HepG2 (cell line): ENCODE measurements around the gene DENND4C. TPM values are rescaled to one million over a fixed set of nuclear protein-coding genes. Genes with fewer than 3 reads are reported as not detected.

Source experiments
- ATAC-seq: fragments of 200-7000 bp; cut with Tn5 transposase; 3 replicates; pipeline ENCODE4 v1.9.1; 2020; ENCODE audit warnings: mild to moderate bottlenecking, moderate library complexity
- BruUV-seq: library from RNA; stranded (reverse); fragments of 400-500 nt; replicated peaks from 2 replicates; lab custom pipeline; 2021; lab: Mats Ljungman, UMichigan
- CTCF ChIA-PET: fragments of 300-600 bp; formaldehyde crosslinking; extraction: SDS; loops from one replicate; lab custom pipeline; 2021; ENCODE audit warnings: low total read pairs, inconsistent platforms, low intra/inter-chr PET ratio; lab: Yijun Ruan, JAX
- POLR2A ChIA-PET: fragments of 350-600 bp; sonication (Branson Sonifier 250); formaldehyde crosslinking; loops from one replicate; lab custom pipeline; 2020; ENCODE audit warnings: antibody characterized with exemption, inconsistent platforms; lab: Yijun Ruan, JAX
- DNase-seq: peaks from one replicate; pipeline ENCODE4 v3.0.0-alpha.2; 2015; ENCODE audit warnings: low spot score
- FAIRE-seq: peaks from 3 replicates; lab custom pipeline; 2011; peaks lifted over from hg19 to GRCh38; lab: Jason Lieb, UNC
- H2AFZ ChIP-seq: one replicate; pipeline ENCODE4 v1.6.1; 2011; ENCODE audit warnings: low read length, inconsistent platforms
- H3K27ac ChIP-seq: fragments of 300-600 bp; 3 replicates; pipeline ENCODE4 v1.8.0; 2011; ENCODE audit warnings: mixed run types, mild to moderate bottlenecking, mixed read lengths, low read length, inconsistent platforms; ENCODE audit not compliant: insufficient read depth; ENCODE audit errors: extremely low read length
- H3K27me3 ChIP-seq, 2 experiments: fragments of 200-600 bp in 1 of 2; 2 replicates in 1 of 2; 3 replicates in 1 of 2; pipeline versions ENCODE4 v1.6.0 to v1.8.0; 2011; ENCODE audit warnings: low read length in 2 of 2, mild to moderate bottlenecking in 2 of 2, moderate library complexity in 2 of 2, inconsistent platforms in 1 of 2; ENCODE audit not compliant: insufficient read depth in 2 of 2, control insufficient read depth in 1 of 2
- H3K36me3 ChIP-seq, 2 experiments: fragments of 200-600 bp in 1 of 2; replicated peaks in 1 of 2; 2 replicates in 1 of 2; 3 replicates in 1 of 2; pipeline versions ENCODE4 v1.5.1 to v1.8.0; 2011; ENCODE audit warnings: low read length in 2 of 2, inconsistent platforms in 1 of 2; ENCODE audit not compliant: insufficient read depth in 2 of 2, control insufficient read depth in 1 of 2
- H3K4me1 ChIP-seq: 2 replicates; pipeline ENCODE4 v1.5.1; 2012; ENCODE audit warnings: low read length, inconsistent platforms; ENCODE audit not compliant: insufficient read depth
- H3K4me2 ChIP-seq: 2 replicates; pipeline ENCODE4 v1.6.0; 2011; ENCODE audit warnings: low read depth, low read length, inconsistent platforms
- H3K4me3 ChIP-seq, 3 experiments: fragments of 200-600 bp in 1 of 3; sonication (generic), shearing (Covaris generic) in 1 of 3; replicated peaks in 1 of 3; 2 replicates each; pipeline ENCODE4 v1.5.1; 2011 to 2016; ENCODE audit warnings: low read length in 3 of 3, inconsistent platforms in 2 of 3, low read depth in 2 of 3, mild to moderate bottlenecking in 2 of 3, control low read depth in 1 of 3, mixed read lengths in 1 of 3; ENCODE audit not compliant: insufficient read depth in 1 of 3
- H3K79me2 ChIP-seq: one replicate; pipeline ENCODE4 v1.6.1; 2011; ENCODE audit warnings: low read length, inconsistent platforms; ENCODE audit not compliant: insufficient read depth
- H3K9ac ChIP-seq: 2 replicates; pipeline ENCODE4 v1.6.0; 2011; ENCODE audit warnings: mild to moderate bottlenecking, low read depth, low read length, inconsistent platforms; ENCODE audit not compliant: insufficient read depth
- H3K9me3 ChIP-seq: 2 replicates; pipeline ENCODE4 v1.5.1; 2012; ENCODE audit warnings: mild to moderate bottlenecking, low read length
- H4K20me1 ChIP-seq: 2 replicates; pipeline ENCODE4 v1.6.0; 2011; ENCODE audit warnings: inconsistent platforms, mild to moderate bottlenecking, low read length, moderate library complexity; ENCODE audit not compliant: insufficient read depth
- BHLHE40 ChIP-seq: IDR thresholded peaks from 2 replicates; pipeline ENCODE4 v1.6.1; 2011; ENCODE audit warnings: low read length, improper control_type of control experiment
- HNRNPK ChIP-seq: fragments of 200-400 bp; formaldehyde crosslinking; IDR thresholded peaks from 2 replicates; pipeline ENCODE4 v1.6.1; 2018; ENCODE audit warnings: low read length, low read depth, moderate library complexity, mild to moderate bottlenecking; ENCODE audit not compliant: poor library complexity, severe bottlenecking
- HOXA9 ChIP-seq: sonication (generic); formaldehyde crosslinking; IDR thresholded peaks from 2 replicates; pipeline ENCODE4 v1.8.1; 2022; ENCODE audit warnings: missing genetic modification reagents, mild to moderate bottlenecking, moderate library complexity, borderline replicate concordance
- MLLT10 ChIP-seq: sonication (generic); formaldehyde crosslinking; IDR thresholded peaks from 2 replicates; pipeline ENCODE4 v1.4.0; 2020; ENCODE audit warnings: missing genetic modification reagents
- RORA ChIP-seq: sonication (generic); formaldehyde crosslinking; IDR thresholded peaks from 2 replicates; pipeline ENCODE4 v1.5.0; 2020; ENCODE audit warnings: mild to moderate bottlenecking, missing genetic modification reagents, moderate library complexity
- TARDBP ChIP-seq: sonication (generic); formaldehyde crosslinking; IDR thresholded peaks from 2 replicates; pipeline ENCODE4 v1.8.0; 2022; ENCODE audit warnings: mild to moderate bottlenecking, missing genetic modification reagents
- ZBTB1 ChIP-seq: sonication (generic); formaldehyde crosslinking; IDR thresholded peaks from 2 replicates; pipeline ENCODE4 v1.4.0; 2020; ENCODE audit warnings: missing genetic modification reagents, borderline replicate concordance
- ZIK1 ChIP-seq: sonication (generic); formaldehyde crosslinking; IDR thresholded peaks from 2 replicates; pipeline ENCODE4 v1.5.0; 2020; ENCODE audit warnings: mild to moderate bottlenecking, low read depth, missing genetic modification reagents, borderline replicate concordance
- ZNF121 ChIP-seq: sonication (generic); formaldehyde crosslinking; IDR thresholded peaks from 2 replicates; pipeline ENCODE4 v1.5.0; 2020; ENCODE audit warnings: mild to moderate bottlenecking, missing genetic modification reagents
- ZNF24 ChIP-seq: fragments of 450-650 bp; IDR thresholded peaks from 2 replicates; pipeline ENCODE4 v1.6.1; 2017; ENCODE audit warnings: antibody characterized with exemption, mild to moderate bottlenecking
- ZNF30 ChIP-seq: sonication (generic); formaldehyde crosslinking; IDR thresholded peaks from 2 replicates; pipeline ENCODE4 v1.5.0; 2020; ENCODE audit warnings: mild to moderate bottlenecking, missing genetic modification reagents
- ZNF343 ChIP-seq: sonication (generic); formaldehyde crosslinking; IDR thresholded peaks from 2 replicates; pipeline ENCODE4 v1.4.0; 2020; ENCODE audit warnings: mild to moderate bottlenecking, missing genetic modification reagents
- ZNF605 ChIP-seq: sonication (generic); formaldehyde crosslinking; IDR thresholded peaks from 2 replicates; pipeline ENCODE4 v1.8.0; 2022; ENCODE audit warnings: mild to moderate bottlenecking, missing genetic modification reagents
- ZNF773 ChIP-seq: sonication (generic); formaldehyde crosslinking; IDR thresholded peaks from 2 replicates; pipeline ENCODE4 v1.4.0; 2020; ENCODE audit warnings: missing genetic modification reagents, borderline replicate concordance
- WGBS: methylation state at CpG from one replicate; pipeline ENCODE4 v1.1.6; 2017; ENCODE audit warnings: low lambda C conversion rate; 5-methylcytosine and 5-hydroxymethylcytosine counted together
- in situ Hi-C: cut with HindIII; loops from 2 replicates; pipeline ENCODE4 v1.10.0; 2017; ENCODE audit warnings: low pct_unique_long_range_greater_than_20kb; ENCODE audit not compliant: extremely low pct_ligation_motif_present
- intact Hi-C: fragments of 100-400 bp; cut with micrococcal nuclease; formaldehyde crosslinking; loops from one replicate; pipeline ENCODE4 v1.10.0; 2022; ENCODE audit not compliant: unreplicated experiment
- polyA plus RNA-seq, 8 experiments: library from polyadenylated mRNA; depleted of rRNA in 3 of 8; stranded (reverse) in 7 of 8; unstranded in 1 of 8; fragments of >200 nt; fragmentation: Illumina TruSeq in 4 of 8; extraction: Trizol in 4 of 8; gene quantifications; 2 replicates each; pipeline versions ENCODE4 v1.2.1 to v1.2.3, GENCODE V29; 2011 to 2016; ENCODE audit warnings: low read depth in 4 of 8, missing spikeins in 1 of 8, mixed read lengths in 1 of 8; ENCODE audit not compliant: insufficient read depth in 1 of 8
- total RNA-seq, 5 experiments: library from RNA; depleted of rRNA; stranded (reverse); fragments of >200 nt; fragmentation: Illumina TruSeq; extraction: Trizol; gene quantifications; 2 replicates each; pipeline ENCODE4 v1.2.3, GENCODE V29; 2016; ENCODE audit warnings: low read depth in 1 of 5
- TF ChIP-seq, protein P1 (sequence below): IDR thresholded peaks from 2 replicates; pipeline ENCODE4 v1.6.1; 2016; ENCODE audit warnings: low read depth, control low read depth
- TF ChIP-seq, protein P2 (sequence below): sonication (generic); formaldehyde crosslinking; IDR thresholded peaks from 2 replicates; pipeline ENCODE4 v1.5.0; 2020; ENCODE audit warnings: missing genetic modification reagents
- TF ChIP-seq, protein P3 (sequence below): sonication (generic); formaldehyde crosslinking; IDR thresholded peaks from 2 replicates; pipeline ENCODE4 v1.5.0; 2020; ENCODE audit warnings: missing genetic modification reagents

The DENND4C gene
- total and polyA plus RNA-seq, 2 of the 13 experiments (the other 11 are each of a cell fraction or from before 2014, with no cell fraction given): 19.1 to 27.2 TPM

DNA sequence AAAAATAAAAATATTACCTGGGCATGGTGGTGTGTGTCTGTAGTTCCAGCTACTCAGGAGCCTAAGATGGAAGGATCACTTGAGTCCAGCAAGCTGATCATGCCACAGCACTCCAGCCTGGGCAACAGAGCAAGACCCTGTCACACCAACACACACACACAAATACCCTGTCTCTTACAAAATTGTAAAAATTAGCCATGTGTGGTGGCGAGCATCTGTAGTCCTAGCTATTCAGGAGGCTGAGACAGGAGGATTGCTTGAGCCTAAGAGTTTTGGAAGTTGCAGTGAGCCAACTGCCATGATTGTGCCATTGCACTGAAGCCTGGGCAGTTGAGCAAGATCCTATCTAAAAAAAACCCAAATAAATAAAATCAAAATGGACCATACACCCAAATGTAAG lies 32.1 kb upstream of the DENND4C start:
- ATAC-seq: no peak
- Histone ChIP-seq H3K4me2 (no peak overlapping the region), H3K4me3 (no peak overlapping the region), H3K9me3 (no peaks in the 10 kb centered on the region), H4K20me1 (no peaks in the 10 kb centered on the region), H3K36me3 (no peaks in the 10 kb centered on the region), H3K9ac (no peak overlapping the region), H2AFZ (no peak overlapping the region), H3K27ac (no peak overlapping the region), H3K4me1 (peaks cover 33% of the 10 kb centered on the region), H3K79me2 (no peaks in the 10 kb centered on the region), H3K27me3 (no peaks in the 10 kb centered on the region)
- ChIA-PET POLR2A (interaction anchor here (0.6 kb wide), 1 partner anchor 85 kb away, joined by 3 read pairs; no protein-coding TSS in a partner anchor), CTCF (no interaction called here)
- WGBS: 100% methylated on average over 1 of the region's 1 CpG
- BruUV-seq: no TSS peak
- FAIRE-seq: no peak
- in situ Hi-C loops: no loop called here
- DNase-seq: no peak
- TF ChIP-seq ZNF121 (CRISPR knock-in tag) (peak; percentile 64), ZBTB1 (CRISPR knock-in tag) (no peak), ZNF24 (no peak)
- TF ChIP-seq, protein P1, sequence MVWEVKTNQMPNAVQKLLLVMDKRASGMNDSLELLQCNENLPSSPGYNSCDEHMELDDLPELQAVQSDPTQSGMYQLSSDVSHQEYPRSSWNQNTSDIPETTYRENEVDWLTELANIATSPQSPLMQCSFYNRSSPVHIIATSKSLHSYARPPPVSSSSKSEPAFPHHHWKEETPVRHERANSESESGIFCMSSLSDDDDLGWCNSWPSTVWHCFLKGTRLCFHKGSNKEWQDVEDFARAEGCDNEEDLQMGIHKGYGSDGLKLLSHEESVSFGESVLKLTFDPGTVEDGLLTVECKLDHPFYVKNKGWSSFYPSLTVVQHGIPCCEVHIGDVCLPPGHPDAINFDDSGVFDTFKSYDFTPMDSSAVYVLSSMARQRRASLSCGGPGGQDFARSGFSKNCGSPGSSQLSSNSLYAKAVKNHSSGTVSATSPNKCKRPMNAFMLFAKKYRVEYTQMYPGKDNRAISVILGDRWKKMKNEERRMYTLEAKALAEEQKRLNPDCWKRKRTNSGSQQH (CRISPR knock-in tag): no peak
- intact Hi-C loops: no loop called here

DNA sequence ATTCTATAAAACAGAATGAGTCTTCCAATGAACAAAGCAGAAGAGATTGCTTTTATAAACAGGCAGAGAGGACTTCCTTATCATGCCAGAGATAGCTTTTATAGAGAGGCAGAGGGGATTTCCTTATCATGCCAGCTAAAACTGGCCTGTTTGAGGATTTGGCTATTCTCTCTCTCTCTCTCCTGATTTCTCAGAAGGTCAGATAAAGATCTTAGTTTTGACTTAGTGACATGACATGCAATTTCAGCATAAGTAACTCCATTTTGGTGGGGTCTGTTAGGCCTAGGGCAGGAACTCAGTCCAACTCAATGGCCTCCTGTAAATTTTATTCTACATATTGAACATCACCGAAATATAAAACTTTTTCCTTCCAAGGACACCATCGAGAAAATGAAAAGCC lies 31.5 kb upstream of the DENND4C start:
- no peak overlapping the region for H2AFZ ChIP-seq
- H3K36me3 ChIP-seq: no peaks in the 10 kb centered on the region
- in situ Hi-C loops: no loop called here
- peaks cover 28% of the 10 kb centered on the region for H3K4me1 ChIP-seq
- no peaks in the 10 kb centered on the region for H3K27me3 ChIP-seq
- intact Hi-C loops: no loop called here
- no peak for DNase-seq
- TF ChIP-seq HOXA9 (CRISPR knock-in tag) (no peak), ZNF343 (CRISPR knock-in tag) (no peak), HNRNPK (no peak), ZNF605 (no peak), TARDBP (CRISPR knock-in tag) (no peak), MLLT10 (CRISPR knock-in tag) (no peak), ZIK1 (CRISPR knock-in tag) (no peak), BHLHE40 (no peak), ZNF30 (no peak), ZNF773 (no peak), RORA (CRISPR knock-in tag) (no peak)
- TF ChIP-seq, protein P2, sequence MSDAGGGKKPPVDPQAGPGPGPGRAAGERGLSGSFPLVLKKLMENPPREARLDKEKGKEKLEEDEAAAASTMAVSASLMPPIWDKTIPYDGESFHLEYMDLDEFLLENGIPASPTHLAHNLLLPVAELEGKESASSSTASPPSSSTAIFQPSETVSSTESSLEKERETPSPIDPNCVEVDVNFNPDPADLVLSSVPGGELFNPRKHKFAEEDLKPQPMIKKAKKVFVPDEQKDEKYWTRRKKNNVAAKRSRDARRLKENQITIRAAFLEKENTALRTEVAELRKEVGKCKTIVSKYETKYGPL (CRISPR knock-in tag): no peak
- TF ChIP-seq, protein P3, sequence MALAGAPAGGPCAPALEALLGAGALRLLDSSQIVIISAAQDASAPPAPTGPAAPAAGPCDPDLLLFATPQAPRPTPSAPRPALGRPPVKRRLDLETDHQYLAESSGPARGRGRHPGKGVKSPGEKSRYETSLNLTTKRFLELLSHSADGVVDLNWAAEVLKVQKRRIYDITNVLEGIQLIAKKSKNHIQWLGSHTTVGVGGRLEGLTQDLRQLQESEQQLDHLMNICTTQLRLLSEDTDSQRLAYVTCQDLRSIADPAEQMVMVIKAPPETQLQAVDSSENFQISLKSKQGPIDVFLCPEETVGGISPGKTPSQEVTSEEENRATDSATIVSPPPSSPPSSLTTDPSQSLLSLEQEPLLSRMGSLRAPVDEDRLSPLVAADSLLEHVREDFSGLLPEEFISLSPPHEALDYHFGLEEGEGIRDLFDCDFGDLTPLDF (CRISPR knock-in tag): no peak
- TF ChIP-seq, all 625 proteins: peak for 0
- ChIA-PET POLR2A (no interaction called here), CTCF (no interaction called here)
- ATAC-seq (no peak), FAIRE-seq (no peak)
- H3K9me3 ChIP-seq: no peaks in the 10 kb centered on the region
- H3K9ac ChIP-seq: no peak overlapping the region
- no peak overlapping the region for H3K27ac ChIP-seq
- no TSS peak for BruUV-seq
- WGBS: 68% methylated on average over 2 of the region's 2 CpGs
- no peaks in the 10 kb centered on the region for H4K20me1 ChIP-seq
- H3K4me2 ChIP-seq: no peak overlapping the region
- no peaks in the 10 kb centered on the region for H3K79me2 ChIP-seq
- no peak overlapping the region for H3K4me3 ChIP-seq
